Measurements from ENCODE around the gene PDK4.

GRCh38 chr7:95539426-95539825 is 56.9 kb downstream of the PDK4 start:
- TF ChIP-seq ZNF317 (CRISPR knock-in tag; IDR thresholded peaks at IDR 0.05) (no peak), RFXANK (CRISPR knock-in tag; IDR thresholded peaks at IDR 0.05) (no peak), POLR2AphosphoS5 (IDR thresholded peaks at IDR 0.05; ENCODE audit: low read depth, low read length) (no peak), HMG20A (CRISPR knock-in tag; IDR thresholded peaks at IDR 0.05; ENCODE audit: borderline replicate concordance) (no peak), CTCF (CRISPR knock-in tag; IDR thresholded peaks at IDR 0.05) (no peak), ZNF768 (CRISPR knock-in tag; IDR thresholded peaks at IDR 0.05) (no peak), TFAP4 (IDR thresholded peaks at IDR 0.05; ENCODE audit: borderline replicate concordance, low read depth) (no peak), ZNF557 (CRISPR knock-in tag; IDR thresholded peaks at IDR 0.05) (no peak), ZNF274 (CRISPR knock-in tag; IDR thresholded peaks at IDR 0.05) (no peak), ZNF816 (CRISPR knock-in tag; IDR thresholded peaks at IDR 0.05; ENCODE audit: borderline replicate concordance) (no peak), POLR2A (IDR thresholded peaks at IDR 0.05; ENCODE audit: insufficient read depth in 1 of 2, low read depth in 2 of 2, low read length in 2 of 2) (no peak), MTF1 (CRISPR knock-in tag; IDR thresholded peaks at IDR 0.05) (no peak)
